ENCODE results near the gene SERPINC1.
"Not testable (repeated sequence)": the region's sequence is repeated elsewhere in the genome, so short reads cannot be mapped to it uniquely, and the experiment has no call there.

The SERPINC1 gene

DNA sequence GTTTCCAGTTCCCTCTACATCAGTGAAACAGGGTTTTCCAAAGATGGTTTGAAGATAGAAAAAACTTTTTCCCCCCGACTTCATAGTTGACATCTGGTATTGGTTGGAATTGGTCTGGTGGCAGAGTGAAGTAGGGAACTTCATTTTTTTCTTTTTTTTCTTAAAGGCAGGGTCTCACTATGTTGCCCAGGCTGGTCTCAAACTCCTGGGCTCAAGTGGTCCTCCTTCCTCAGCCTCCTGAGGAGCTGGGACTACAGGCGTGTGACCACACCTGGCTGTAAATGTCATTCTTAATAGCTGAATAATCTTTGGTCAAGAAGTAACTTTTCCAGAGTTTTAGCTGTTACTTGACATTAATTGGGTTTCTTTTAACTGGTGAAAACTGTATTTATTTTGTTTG is 27.2 kb downstream of the SERPINC1 start:
- no peak for DNase-seq (ENCODE audit: low spot score)

DNA sequence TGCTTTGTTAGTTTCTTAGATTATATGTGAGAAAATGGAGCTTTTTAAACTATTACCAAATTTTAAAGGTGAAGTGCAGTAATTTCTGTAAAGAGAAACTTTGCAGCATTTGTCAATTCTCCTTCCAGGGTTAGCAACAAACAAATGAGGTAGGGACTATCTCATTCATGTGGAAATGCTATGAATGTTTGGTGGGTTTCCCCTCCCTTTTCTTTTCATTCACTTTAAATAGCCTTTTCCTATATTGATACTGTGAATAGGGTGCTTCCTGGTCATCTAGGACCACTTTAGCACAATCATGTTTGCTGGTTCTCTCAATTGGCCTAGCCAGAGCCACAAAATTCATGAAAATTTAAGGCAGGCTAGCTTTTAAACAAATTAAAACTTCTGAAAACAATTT is 28.4 kb downstream of the SERPINC1 start:
- DNase-seq (ENCODE audit: low spot score), result no peak

DNA sequence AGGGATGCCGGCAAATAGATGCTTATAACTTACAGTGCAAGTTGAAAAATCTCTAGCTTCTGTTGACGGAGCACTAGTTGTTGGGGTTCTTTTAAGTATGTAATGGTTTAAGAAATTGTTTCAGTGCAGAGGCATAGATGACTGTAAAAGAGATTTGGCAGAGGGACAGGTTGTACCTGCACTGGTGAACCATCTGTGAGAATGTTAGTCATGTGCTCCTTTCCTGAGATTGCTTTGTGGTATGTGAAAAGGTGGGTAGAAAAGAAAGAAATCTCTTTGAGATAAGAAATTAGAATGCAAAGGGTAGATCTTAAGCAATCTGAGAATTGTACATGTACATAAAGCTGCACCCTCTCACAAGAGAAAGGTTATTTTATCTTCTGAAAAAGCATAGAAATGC is 29.5 kb downstream of the SERPINC1 start:
- no peak for DNase-seq (ENCODE audit: low spot score)

DNA sequence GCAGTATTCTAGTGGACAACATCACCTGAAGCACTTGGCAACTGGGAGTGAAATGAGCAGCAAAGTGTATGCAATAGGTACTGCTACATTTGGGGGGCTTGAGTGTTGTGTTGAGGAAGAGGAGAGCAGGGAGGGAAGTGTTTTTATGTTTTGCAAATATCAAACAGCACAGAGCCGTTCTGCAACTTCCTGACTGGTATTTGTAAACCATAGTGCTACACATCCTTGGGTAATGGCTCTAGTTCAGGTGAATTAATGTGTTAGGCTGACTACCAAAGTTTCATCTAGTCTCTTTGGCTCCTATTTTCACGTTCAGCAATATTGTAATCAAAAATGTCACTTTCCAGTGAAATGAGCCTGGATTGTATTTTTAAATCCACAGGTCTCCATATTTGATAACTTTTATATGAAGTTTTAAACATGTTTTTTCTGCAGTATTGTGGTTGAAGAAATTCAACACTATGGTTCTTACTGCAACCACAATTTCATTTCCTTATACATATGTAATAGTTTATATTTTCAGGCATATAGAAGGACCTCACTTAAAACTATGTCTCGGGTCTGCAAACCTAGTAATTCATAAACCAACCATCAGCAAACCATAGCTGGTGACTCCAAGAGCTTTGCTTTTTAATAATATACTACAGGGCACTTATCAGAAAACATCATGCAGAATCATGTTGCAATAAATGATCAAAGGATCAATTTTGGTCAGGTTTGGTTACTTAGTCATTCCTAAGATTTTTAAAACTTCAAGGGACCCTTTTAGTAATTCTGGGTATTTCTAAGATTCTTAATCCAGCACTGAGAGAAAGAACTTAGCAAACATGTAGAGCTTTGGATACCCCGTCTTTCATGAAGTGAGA is 30.1 kb downstream of the SERPINC1 start:
- no peak for DNase-seq (ENCODE audit: low spot score)

DNA sequence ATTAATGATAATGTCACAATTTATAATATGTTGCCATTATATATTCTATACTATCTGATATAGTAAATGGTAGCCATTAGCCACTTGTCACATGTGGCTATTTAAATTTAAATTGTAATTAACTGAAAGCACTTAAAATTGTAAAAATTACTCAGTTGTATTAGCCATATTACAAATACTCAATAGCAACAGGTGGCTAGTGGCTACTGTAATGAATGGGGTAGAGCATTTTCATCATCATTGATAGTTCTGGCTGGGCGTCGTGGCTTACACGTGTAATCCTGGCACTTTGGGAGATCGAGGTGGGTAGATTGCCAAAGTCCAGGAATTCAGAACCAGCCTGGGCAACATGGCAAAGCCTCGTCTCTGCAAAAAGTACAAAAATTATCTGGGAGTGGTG is 32.4 kb downstream of the SERPINC1 start:
- no peak for DNase-seq (ENCODE audit: low spot score)

DNA sequence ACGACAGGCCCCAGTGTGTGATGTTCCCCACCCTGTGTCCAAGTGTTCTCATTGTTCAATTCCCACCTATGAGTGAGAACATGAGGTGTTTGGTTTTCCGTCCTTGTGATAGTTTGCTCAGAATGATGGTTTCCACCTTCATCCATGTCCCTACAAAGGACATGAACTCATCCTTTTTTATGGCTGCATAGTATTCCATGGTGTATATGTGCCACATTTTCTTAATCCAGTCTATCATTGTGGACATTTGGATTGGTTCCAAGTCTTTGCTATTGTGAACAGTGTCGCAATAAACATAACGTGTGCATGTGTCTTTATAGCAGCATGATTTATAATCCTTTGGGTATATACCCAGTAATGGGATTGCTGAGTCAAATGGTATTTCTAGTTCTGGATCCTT is 36.0 kb downstream of the SERPINC1 start:
- not testable (repeated sequence) for DNase-seq (ENCODE audit: low spot score)

DNA sequence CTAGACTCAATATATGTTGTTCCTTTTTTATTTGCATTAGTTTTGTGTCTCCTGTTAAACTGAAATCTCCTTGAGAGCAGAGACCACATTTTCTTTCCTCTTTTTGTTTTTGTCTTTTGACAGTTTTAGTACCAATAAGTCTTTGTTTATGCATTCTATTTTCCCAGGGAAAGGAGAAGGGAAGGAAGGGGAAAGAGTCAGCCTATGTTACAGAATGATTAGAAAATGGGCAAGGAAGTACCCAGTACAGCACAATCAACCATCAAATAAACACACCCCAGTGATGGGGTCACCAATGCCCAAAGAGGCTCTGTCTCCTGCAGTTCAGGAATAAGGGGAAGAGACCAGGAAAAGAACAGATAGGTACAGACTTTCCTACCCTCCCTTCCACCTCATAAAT is 38.9 kb downstream of the SERPINC1 start:
- no peak for DNase-seq (ENCODE audit: low spot score)

DNA sequence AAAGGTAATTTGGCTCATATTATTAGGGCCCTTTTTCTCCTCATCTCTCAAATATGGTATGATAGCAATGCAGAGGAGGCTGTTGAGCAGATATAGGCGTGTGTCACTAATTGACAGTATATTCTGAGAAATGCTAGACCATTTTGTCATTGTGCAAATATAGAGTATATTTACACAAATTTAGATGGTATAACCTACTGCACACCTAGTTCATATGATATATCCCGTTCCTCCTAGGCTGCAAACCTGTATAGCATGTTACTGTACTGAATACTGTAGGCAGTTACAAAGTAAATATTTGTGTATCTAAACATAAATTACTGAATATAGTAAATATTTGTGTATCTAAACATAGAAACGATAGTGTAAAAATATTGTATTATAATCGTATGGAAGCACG is 40.4 kb downstream of the SERPINC1 start:
- DNase-seq (ENCODE audit: low spot score), result no peak

DNA sequence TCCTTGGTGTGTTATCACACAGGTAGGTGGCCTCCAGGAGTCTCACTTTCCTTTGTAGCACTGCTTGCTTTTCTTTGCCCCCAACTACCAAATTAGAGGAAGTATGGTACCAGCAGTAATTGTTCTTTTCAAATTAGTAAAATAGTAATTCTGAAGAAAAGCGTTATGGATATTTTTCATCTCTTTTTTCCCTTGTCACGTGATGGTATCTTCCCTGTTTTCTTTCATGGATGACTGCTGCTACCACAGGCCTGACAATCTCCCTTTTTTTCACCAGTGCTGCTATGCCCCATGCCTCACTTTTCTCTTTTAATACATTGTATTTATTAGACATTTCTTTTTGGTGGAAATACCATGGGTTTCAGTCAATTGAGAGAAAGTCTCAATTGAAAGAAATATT is 45.6 kb downstream of the SERPINC1 start:
- DNase-seq (ENCODE audit: low spot score), result no peak

DNA sequence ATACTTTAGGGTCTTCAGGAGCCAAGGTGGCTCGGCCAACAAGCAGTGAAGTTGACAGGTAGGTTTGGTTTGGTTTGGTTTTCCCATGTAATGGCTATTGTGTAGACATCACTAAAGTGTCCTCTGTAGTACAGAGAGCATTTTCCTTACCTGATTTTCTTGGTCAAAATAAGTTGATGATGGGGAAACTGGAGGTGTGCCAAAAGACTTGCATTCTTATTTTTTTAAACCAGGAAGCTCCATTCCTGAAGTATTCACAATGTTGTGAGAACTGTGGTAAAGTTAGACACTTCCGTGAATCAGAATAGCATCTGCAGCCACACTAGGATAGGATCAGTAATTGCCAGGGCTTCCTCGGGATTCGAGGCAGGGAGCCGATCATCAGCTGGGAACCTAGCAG is 46.0 kb downstream of the SERPINC1 start:
- DNase-seq (ENCODE audit: low spot score), result no peak

DNA sequence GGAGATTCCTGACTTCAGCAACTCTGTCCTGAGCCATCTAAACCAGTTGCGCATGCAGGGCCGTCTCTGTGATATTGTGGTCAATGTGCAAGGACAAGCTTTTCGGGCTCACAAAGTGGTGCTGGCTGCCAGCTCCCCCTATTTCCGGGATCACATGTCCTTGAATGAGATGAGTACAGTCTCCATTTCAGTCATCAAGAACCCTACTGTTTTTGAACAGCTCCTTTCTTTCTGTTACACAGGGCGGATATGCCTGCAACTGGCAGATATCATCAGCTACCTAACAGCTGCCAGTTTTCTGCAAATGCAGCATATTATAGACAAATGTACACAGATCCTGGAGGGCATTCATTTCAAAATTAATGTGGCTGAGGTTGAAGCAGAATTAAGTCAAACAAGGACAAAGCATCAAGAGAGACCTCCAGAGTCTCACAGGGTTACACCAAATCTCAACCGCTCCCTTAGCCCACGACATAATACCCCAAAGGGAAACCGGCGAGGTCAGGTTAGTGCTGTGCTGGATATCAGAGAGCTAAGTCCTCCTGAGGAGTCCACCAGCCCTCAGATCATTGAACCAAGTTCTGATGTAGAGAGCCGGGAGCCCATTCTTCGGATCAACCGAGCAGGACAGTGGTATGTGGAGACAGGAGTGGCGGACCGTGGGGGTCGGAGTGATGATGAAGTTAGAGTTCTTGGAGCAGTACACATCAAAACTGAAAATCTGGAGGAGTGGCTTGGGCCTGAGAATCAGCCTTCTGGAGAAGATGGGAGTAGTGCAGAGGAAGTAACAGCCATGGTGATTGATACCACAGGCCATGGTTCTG is 46.7 kb downstream of the SERPINC1 start:
- DNase-seq (ENCODE audit: low spot score), result no peak

DNA sequence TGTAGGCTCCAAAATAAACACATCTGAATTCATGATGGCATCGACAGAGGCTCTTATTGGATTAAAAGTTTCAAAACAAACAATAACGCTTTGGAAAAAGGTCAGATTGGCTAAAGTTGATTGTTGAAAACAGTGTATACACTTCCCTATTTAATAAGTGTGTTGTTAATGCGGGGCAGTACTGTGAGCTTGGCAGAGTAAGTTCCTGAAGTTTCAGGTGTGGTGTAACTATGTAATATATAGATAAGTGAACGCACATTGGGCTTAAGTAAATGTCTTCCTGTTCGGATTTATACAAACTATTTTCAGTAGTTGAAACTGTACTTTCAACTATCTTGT is 48.1 kb downstream of the SERPINC1 start:
- no peak for DNase-seq (ENCODE audit: low spot score)

DNA sequence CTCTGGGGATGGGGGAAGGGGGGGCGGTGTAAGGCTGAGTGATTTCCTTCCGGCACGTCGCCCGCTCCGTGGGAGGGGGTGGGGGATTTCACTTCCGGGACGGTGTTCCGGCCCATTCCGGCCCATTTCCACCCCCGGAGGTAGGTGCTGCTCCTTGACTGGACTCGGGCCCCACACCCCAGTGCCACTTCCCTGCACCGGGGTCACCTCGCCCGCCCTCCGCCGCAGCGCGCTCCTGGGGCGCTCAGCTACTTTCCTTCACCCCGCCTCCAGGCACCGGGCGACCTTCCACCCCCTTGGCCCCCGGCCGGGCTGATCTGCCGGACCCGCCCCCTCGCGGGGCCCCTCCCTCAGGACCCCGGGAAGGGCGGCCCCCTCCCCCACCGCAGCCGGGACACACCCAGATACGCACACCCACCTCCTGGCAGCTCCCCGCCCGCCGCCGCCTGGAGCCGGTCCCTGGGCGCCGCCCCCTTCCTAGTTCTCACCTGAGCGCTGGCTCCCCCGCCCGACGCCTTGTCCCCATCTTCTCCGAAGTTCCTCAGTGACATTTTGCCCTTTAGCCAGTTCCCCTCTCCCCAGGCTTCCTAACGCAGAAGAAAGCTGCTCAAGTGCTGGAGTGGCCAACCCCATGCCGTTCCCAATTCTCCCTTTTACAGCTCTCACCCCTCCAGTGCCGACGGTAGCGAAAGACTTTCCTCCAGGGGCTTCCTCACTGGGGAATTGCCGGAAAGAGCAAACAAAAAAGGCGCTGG is 48.7 kb downstream of the SERPINC1 start, which contains the start of gene ZBTB37:
TSS of gene ZBTB37 (plus strand) at position 115 of the 755 bp plus-strand sequence. CDS start 1,846 bp downstream, outside the sequence.
- DNase-seq (ENCODE audit: low spot score), result peak; percentile 96

DNA sequence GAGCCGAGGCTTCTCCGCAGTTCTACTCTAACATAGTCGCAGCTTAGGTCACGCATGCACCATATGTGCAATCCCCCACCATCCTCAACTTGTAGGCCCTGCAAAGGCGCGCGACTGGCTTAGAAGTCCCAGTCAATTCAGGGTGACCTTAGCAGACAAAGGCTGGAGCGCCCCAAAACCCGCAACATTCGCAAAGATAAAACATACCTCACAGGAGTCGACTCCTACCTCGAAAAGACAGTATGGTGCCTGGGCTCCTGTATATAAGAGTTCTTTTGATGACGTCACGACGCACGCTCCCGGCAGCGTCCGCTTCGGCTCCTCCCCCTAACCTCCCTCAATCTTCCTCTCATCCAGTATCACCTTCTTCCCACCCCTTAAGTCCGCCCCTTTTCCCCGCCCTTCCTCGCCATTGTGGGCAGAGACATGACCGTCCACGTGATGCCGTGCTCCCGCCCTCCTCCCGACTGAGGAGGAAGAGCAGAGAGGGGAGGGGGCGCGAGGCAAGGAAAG is 49.3 kb downstream of the SERPINC1 start, which contains the start of gene GAS5:
TSS of gene GAS5 (minus strand) at position 237 of the 513 bp plus-strand sequence.
- peak; percentile 98 for DNase-seq (ENCODE audit: low spot score)

DNA sequence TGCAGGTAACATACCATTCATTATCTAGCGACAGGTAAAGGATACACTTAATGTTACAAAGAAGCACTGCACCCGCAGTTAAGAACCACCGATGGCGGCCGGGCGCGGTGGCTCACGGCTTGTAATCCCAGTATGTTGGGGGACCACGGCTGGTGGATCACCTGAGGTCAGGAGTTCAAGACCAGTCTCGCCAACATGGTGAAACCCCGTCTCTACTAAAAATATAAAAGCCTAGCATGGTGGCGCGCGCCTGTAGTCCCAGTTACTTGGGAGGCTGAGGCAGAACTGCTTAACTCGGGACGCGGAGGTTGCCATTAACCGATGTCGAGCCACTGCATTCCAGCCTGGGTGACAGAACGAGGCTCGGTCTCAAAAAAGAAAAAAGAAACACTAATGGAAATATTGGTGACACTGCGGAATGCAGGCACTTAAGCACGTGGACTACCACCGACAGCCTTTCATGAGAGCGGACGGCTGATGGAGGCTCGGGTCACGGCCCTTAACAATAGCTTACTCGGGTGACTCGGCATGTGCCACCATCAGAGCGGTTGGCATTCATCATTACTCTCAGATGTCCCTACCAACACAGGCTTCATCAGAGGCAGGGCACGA is 49.9 kb downstream of the SERPINC1 start:
- no peak for DNase-seq (ENCODE audit: low spot score)

DNA sequence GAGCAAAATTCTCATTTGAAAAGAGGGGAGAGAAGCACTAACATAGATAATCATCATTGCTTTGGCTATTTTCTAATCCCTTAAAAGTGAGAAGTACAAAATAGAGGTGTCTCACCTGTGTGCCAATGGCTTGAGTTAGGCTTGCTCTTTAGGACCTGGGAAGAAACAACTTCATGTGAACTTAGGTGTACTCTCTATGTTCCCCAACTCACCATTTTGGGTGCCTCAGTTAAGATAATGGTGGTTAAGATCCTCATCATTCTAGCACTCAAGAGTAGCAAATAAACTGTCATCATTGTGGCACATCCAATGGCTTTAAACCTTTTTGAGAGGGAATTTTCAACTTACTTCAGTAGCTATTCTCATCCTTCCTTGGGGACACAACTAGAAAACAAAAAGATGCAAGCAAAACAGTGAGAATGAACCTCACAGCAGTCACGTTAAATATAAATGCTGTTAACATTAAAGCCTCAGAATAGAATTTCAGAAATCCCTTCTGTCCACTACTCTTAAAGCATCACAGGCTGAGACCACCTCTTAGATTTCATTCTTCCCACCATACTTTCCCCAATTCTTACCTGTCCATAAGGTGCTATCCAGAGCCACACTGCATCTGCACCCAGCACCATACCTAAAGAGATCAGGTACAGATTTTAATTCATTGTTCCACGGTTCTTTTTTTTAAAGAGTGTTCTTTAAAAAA is 50.6 kb downstream of the SERPINC1 start:
- no peak for DNase-seq (ENCODE audit: low spot score)

DNA sequence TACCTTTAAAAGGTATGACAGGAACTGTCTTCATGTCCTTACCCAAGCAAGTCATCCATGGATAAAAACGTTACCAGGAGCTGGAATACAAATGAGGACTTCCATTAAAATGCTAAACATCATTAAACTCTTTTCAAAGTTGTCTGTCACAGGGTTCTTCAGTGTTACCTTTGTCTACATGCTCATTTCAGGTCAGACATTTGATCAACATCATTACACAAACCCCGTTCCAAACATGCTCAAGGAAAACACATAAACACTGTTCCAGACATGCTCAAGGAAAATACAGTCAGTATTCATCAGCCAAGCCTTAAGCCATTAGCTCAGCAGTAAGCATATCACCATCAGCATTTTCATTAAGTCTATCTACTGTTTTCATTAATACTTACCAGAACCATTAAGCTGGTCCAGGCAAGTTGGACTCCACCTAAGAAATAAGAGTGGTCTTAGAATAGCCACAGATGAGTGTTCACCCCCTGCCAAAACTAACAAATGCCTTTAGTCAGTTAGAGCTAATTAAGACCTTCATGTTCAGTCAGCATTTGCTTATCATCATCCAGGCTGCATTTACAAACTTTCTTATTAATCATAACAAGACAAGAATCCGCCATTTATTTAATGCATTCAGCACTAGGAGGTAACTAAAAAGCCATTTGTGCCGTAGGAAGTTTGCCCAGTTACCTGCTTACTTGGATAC is 51.5 kb downstream of the SERPINC1 start:
- DNase-seq (ENCODE audit: low spot score), result no peak

DNA sequence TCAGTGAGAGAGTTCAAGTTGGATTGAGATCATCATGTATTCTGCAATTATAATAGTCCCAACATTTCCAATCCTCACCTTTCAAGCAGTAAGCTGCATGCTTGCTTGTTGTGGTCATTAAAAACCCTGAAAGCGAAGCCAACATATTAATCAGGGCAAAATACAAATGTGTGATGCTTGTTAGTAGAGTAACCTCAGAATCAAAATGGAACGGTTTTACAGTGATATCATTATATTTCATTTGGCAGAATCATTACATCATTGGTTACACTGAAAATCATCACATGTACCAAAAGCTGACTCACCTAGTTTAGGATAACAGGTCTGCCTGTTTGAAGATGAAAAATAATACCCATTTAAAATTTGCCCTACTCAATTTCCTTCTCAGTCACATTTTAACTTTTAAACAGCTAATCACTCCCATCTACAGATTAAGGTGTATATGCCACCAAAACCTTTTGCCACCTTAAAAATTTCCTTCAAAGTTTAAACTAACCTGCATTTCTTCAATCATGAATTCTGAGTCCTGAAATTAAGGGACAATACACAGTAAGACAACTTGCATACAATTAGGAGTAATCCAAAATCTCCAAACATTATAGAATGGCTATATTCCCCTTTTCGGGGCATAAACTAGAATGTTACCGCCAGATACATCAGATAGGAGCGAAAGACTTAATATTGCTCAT is 52.8 kb downstream of the SERPINC1 start:
- DNase-seq (ENCODE audit: low spot score), result no peak

DNA sequence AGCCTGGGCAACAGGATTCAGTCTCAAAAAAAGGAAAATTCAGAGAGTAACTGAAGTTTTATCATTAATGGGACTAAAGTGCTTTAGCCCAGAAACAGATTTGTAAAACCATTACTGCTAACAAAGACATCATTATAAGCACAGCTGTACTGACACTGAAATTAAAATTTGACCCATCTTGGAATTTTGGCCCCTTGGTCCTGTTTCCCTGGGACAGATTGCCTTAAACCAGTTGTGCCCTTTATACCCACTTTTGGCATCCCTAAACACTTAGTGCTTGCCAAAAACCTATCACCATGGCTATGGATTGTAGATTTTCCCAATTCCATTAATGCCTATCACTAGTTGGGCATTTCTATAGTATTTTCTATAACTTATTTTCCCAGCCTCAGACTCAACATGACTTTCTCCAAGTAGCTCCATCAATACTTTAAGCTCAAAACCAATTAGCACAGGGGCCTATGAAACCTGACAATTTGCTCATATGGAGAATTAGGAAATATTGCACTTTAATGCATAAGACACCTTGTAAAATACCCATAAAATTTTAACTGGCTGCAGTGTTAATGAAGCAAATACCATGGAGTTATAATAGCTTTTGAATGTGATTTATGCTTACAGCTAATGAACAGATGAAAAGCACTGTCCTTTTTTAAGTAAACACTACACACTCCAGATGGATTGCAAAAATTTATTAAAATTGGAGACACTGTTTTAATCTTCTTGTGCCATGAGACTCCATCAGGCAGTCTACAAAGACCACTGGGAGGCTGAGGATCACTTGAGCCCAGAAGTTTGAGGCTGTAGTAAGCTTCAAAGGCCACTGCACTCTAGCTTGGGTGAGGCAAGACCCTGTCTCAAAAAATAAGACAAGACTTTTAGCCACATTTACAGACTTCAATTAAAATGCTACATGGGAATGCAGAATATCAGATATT is 53.6 kb downstream of the SERPINC1 start:
- no peak for DNase-seq (ENCODE audit: low spot score)

Data from ecto neural progenitor cell (in vitro differentiated cells).